Measurements from ENCODE around the gene ZNF492.
A peak's percentile ranks its signal among the peaks of the same experiment; 100 is the strongest.

GRCh38 chr19:22622901-22623840, 11.0 kb upstream of the ZNF492 start:
- TF ChIP-seq CTCF (IDR thresholded peaks at IDR 0.05) (peak in 2 of 6 experiments; percentile 24 to 26), POLR2A (IDR thresholded peaks at IDR 0.05) (no peak)
